ENCODE data around the gene NKRF. TPM values are rescaled to one million over a fixed set of nuclear protein-coding genes. Genes with fewer than 3 reads are reported as not detected.

The NKRF gene
- total and polyA plus RNA-seq, 5 experiments from 2014 or later: 4.8 to 14.6 (median 8.5) TPM

- POLR2A ChIA-PET: interaction anchor here (0.5 to 3.2 kb wide), 18 partner anchors 12 to 246 kb away, joined by 3 to 29 read pairs (median 4); partner anchors contain the start of genes RPL39, SEPTIN6, SLC25A5 and STEEP1
- H3K4me3 Mint-ChIP-seq: peak overlapping the region; percentile 87 to 98 (median 94)
- peak overlapping the region; percentile 94 to 99 (median 98) for H3K27ac Mint-ChIP-seq
- no peaks in the 10 kb centered on the region for H3K9me3 Mint-ChIP-seq
- peaks cover 0 to 18% (median 0%) of the 10 kb centered on the region in 3 donors for H3K36me3 Mint-ChIP-seq
- H3K27me3 Mint-ChIP-seq: no peaks in the 10 kb centered on the region
- H3K4me1 Mint-ChIP-seq: peaks cover 12 to 48% (median 34%) of the 10 kb centered on the region in 4 donors
- peak; percentile 60 to 71 for ATAC-seq
- peak in 8 of 10 donors; percentile 34 to 82 (median 56) for DNase-seq
Observed at GRCh38 chrX:119605464-119606279, 552 bp downstream of the NKRF start.

- DNase-seq: peak in 2 of 10 donors; percentile 5 to 13
- H3K4me1 Mint-ChIP-seq: peaks cover 11 to 42% (median 29%) of the 10 kb centered on the region in 4 donors
Observed at GRCh38 chrX:119604766-119605463, 1.3 kb downstream of the NKRF start.

GRCh38 chrX:119602701-119603255 is 3.4 kb downstream of the NKRF start:
- Mint-ChIP-seq H3K36me3 (peaks cover 0 to 26% (median 0%) of the 10 kb centered on the region in 3 donors), H3K27me3 (no peaks in the 10 kb centered on the region), H3K4me3 (peak overlapping the region in 1 of 10 donors; percentile 33), H3K27ac (peak overlapping the region in 2 of 10 donors; percentile 3 to 35), H3K9me3 (no peaks in the 10 kb centered on the region), H3K4me1 (peaks cover 12 to 48% (median 35%) of the 10 kb centered on the region in 4 donors)
- DNase-seq (no peak), ATAC-seq (no peak)
- POLR2A ChIA-PET: interaction anchor here (0.6 to 0.7 kb wide), 2 partner anchors 154 to 182 kb away, joined by 3 read pairs; no protein-coding TSS in a partner anchor

More at GRCh38 chrX:119604766-119605463, 1.3 kb downstream of the NKRF start:
- no peaks in the 10 kb centered on the region for H3K27me3 Mint-ChIP-seq
- H3K36me3 Mint-ChIP-seq: peaks cover 0 to 21% (median 0%) of the 10 kb centered on the region in 3 donors
- POLR2A ChIA-PET: interaction anchor here (0.9 to 3.2 kb wide), 7 partner anchors 22 to 187 kb away, joined by 3 to 29 read pairs (median 6); partner anchors contain the start of genes RPL39, SEPTIN6 and UBE2A
- H3K27ac Mint-ChIP-seq: peak overlapping the region; percentile 81 to 98 (median 95)
- H3K9me3 Mint-ChIP-seq: no peaks in the 10 kb centered on the region
- ATAC-seq: no peak
- H3K4me3 Mint-ChIP-seq: peak overlapping the region; percentile 87 to 98 (median 92)

- peaks cover 3 to 58% (median 15%) of the 10 kb centered on the region in 3 donors for H3K36me3 Mint-ChIP-seq
- no peak for ATAC-seq
- POLR2A ChIA-PET: no interaction called here
- DNase-seq: no peak
- no peak overlapping the region for H3K4me3 Mint-ChIP-seq
- H3K27me3 Mint-ChIP-seq: no peaks in the 10 kb centered on the region
- peak overlapping the region in 1 of 10 donors; percentile 25 for H3K27ac Mint-ChIP-seq
- no peaks in the 10 kb centered on the region for H3K9me3 Mint-ChIP-seq
- H3K4me1 Mint-ChIP-seq: peaks cover 0 to 3% (median 0%) of the 10 kb centered on the region in 4 donors
Observed at GRCh38 chrX:119589810-119590209, 16.4 kb downstream of the NKRF start.

- Mint-ChIP-seq H3K4me3 (no peak overlapping the region), H3K27me3 (no peaks in the 10 kb centered on the region), H3K36me3 (peaks cover 0 to 12% (median 0%) of the 10 kb centered on the region in 3 donors), H3K4me1 (peaks cover 0 to 20% (median 3%) of the 10 kb centered on the region in 4 donors), H3K9me3 (no peaks in the 10 kb centered on the region), H3K27ac (peak overlapping the region in 4 of 10 donors; percentile 14 to 65 (median 50))
- POLR2A ChIA-PET: interaction anchor here (2.0 kb wide), 1 partner anchor 22 kb away, joined by 7 read pairs; no protein-coding TSS in a partner anchor
- DNase-seq (no peak), ATAC-seq (no peak)
Observed at GRCh38 chrX:119583431-119584059, 22.7 kb downstream of the NKRF start.

GRCh38 chrX:119579414-119579813 is 26.8 kb downstream of the NKRF start:
- H3K4me1 Mint-ChIP-seq: peaks cover 0 to 36% (median 9%) of the 10 kb centered on the region in 4 donors
- ATAC-seq (no peak), DNase-seq (no peak)
- H3K27me3 Mint-ChIP-seq: no peaks in the 10 kb centered on the region
- POLR2A ChIA-PET: interaction anchor here (0.6 kb wide), 1 partner anchor 38 kb away, joined by 6 read pairs; no protein-coding TSS in a partner anchor
- no peak overlapping the region for H3K4me3 Mint-ChIP-seq
- peaks cover 0 to 10% (median 0%) of the 10 kb centered on the region in 3 donors for H3K36me3 Mint-ChIP-seq
- H3K27ac Mint-ChIP-seq: peak overlapping the region in 1 of 10 donors; percentile 19
- peaks cover 0 to 4% (median 0%) of the 10 kb centered on the region in 9 donors for H3K9me3 Mint-ChIP-seq

- peaks cover 0 to 5% (median 4%) of the 10 kb centered on the region in 3 donors for H3K36me3 Mint-ChIP-seq
- H3K27me3 Mint-ChIP-seq: no peaks in the 10 kb centered on the region
- peak; percentile 79 to 95 (median 86) for DNase-seq
- peak; percentile 89 to 92 for ATAC-seq
- peak within 1 kb of the TSS; percentile 77 to 97 (median 89) for H3K27ac Mint-ChIP-seq
- H3K9me3 Mint-ChIP-seq: peaks cover 0 to 4% (median 0%) of the 10 kb centered on the region in 9 donors
- POLR2A ChIA-PET: interaction anchor here (0.6 to 3.5 kb wide), 14 partner anchors 9 to 232 kb away, joined by 3 to 29 read pairs (median 4); partner anchors contain the start of genes NKRF, RPL39, SEPTIN6 and SLC25A5
- peak within 1 kb of the TSS; percentile 80 to 94 (median 88) for H3K4me3 Mint-ChIP-seq
- H3K4me1 Mint-ChIP-seq: peaks cover 4 to 31% (median 16%) of the 10 kb centered on the region in 4 donors
Observed at GRCh38 chrX:119574394-119575266, 31.6 kb downstream of the NKRF start, which contains the start of gene UBE2A. Gene UBE2A (plus strand): TSS chrX:119574563. CDS start chrX:119574712, 149 bp downstream.

- peak in 2 of 10 donors; percentile 3 to 11 for DNase-seq
- POLR2A ChIA-PET: interaction anchor here (0.5 to 3.5 kb wide), 9 partner anchors 8 to 217 kb away, joined by 3 to 29 read pairs (median 7); partner anchors contain the start of genes NKRF, RPL39, SEPTIN6 and SLC25A5
Observed at GRCh38 chrX:119573840-119574393, 32.3 kb downstream of the NKRF start.

GRCh38 chrX:119573222-119573621 is 33.0 kb downstream of the NKRF start:
- Mint-ChIP-seq H3K27ac (peak overlapping the region in 3 of 10 donors; percentile 0 to 97 (median 83)), H3K27me3 (no peaks in the 10 kb centered on the region), H3K36me3 (peaks cover 0 to 5% (median 4%) of the 10 kb centered on the region in 3 donors), H3K4me3 (peak overlapping the region; percentile 80 to 94 (median 88)), H3K4me1 (peaks cover 4 to 21% (median 16%) of the 10 kb centered on the region in 4 donors), H3K9me3 (peaks cover 0 to 4% (median 0%) of the 10 kb centered on the region in 9 donors)
- POLR2A ChIA-PET: interaction anchor here (0.5 to 3.5 kb wide), 7 partner anchors 8 to 173 kb away, joined by 3 to 29 read pairs (median 7); partner anchors contain the start of genes NKRF, SEPTIN6, SLC25A5 and STEEP1
- ATAC-seq (no peak), DNase-seq (no peak)

More at GRCh38 chrX:119573840-119574393, 32.3 kb downstream of the NKRF start:
- H3K9me3 Mint-ChIP-seq: peaks cover 0 to 4% (median 0%) of the 10 kb centered on the region in 9 donors
- H3K4me1 Mint-ChIP-seq: peaks cover 4 to 25% (median 16%) of the 10 kb centered on the region in 4 donors
- H3K36me3 Mint-ChIP-seq: peaks cover 0 to 5% (median 4%) of the 10 kb centered on the region in 3 donors
- no peaks in the 10 kb centered on the region for H3K27me3 Mint-ChIP-seq
- peak overlapping the region; percentile 77 to 97 (median 88) for H3K27ac Mint-ChIP-seq
- H3K4me3 Mint-ChIP-seq: peak overlapping the region; percentile 80 to 94 (median 88)
- peak; percentile 2 to 5 for ATAC-seq

- POLR2A ChIA-PET: no interaction called here
- no peak for DNase-seq
Observed at GRCh38 chrX:119570351-119570835, 35.8 kb downstream of the NKRF start.

More at GRCh38 chrX:119570351-119570835, 35.8 kb downstream of the NKRF start:
- H3K4me1 Mint-ChIP-seq: peaks cover 4 to 15% (median 8%) of the 10 kb centered on the region in 4 donors
- no peaks in the 10 kb centered on the region for H3K27me3 Mint-ChIP-seq
- peaks cover 0 to 5% (median 0%) of the 10 kb centered on the region in 3 donors for H3K36me3 Mint-ChIP-seq
- H3K4me3 Mint-ChIP-seq: no peak overlapping the region
- no peak for ATAC-seq
- peaks cover 0 to 3% (median 0%) of the 10 kb centered on the region in 9 donors for H3K9me3 Mint-ChIP-seq
- H3K27ac Mint-ChIP-seq: no peak overlapping the region

Data from naive thymus-derived CD8-positive, alpha-beta T cell (primary cell).